NCI-H510A treated with DMSO at 0.1 percent for 48 hours (cell line): ENCODE results near the gene ZNF214.

ENCODE experiments used
- DNase-seq: peaks from one replicate; lab custom pipeline; 2025; lab: John Stamatoyannopoulos, UW

ZNF214 gene

GRCh38 chr11:7020183-7020917 lies at the start of gene ZNF214, which contains the start of gene NLRP14:
TSS of gene ZNF214 (minus strand) at chr11:7020346. CDS start at chr11:7002835, 17,511 bp downstream.
TSS of gene NLRP14 (plus strand) at chr11:7020479. CDS start at chr11:7038587, 18,108 bp downstream.
- peak; percentile 55 for DNase-seq

DNA sequence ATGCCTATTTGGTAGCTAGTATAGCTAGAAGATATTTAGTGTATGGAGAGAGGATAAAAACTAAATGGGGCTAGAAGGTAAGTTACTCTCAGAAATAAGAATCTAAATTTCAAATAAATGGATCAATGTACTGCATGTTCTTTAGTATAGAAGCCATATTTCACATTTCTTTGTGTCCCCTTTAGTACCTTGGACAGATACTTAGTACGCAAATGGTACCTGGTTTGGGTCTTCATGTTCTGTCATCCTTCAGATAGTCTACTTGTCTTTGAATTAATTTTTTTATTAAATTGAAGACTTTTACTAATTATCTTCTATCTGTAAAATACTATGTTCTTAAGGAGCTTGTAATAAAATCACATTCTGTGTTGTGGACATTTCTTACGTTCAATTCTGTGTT lies 42.4 kb upstream of the ZNF214 start:
- no peak for DNase-seq

DNA sequence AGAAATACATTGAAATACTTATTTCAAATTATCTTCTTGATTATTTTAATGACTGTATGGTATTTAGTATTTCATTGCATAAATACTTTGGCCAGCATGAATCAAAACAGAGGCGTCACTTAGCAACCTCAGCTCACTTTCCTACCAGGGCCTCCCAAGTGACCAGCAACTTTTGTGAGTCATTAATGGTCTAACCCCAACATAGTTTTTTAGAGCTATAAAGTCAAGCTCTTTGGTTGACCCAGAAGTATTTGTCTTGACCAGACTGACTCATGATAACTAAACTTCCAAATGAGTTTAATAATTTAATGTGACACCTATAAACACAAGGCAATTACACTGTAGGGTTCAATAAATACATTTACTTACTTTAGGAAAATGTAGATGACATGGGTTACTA lies 40.7 kb upstream of the ZNF214 start:
- DNase-seq = no peak

GRCh38 chr11:7057641-7058040 lies 37.5 kb upstream of the ZNF214 start:
- no peak for DNase-seq

DNA sequence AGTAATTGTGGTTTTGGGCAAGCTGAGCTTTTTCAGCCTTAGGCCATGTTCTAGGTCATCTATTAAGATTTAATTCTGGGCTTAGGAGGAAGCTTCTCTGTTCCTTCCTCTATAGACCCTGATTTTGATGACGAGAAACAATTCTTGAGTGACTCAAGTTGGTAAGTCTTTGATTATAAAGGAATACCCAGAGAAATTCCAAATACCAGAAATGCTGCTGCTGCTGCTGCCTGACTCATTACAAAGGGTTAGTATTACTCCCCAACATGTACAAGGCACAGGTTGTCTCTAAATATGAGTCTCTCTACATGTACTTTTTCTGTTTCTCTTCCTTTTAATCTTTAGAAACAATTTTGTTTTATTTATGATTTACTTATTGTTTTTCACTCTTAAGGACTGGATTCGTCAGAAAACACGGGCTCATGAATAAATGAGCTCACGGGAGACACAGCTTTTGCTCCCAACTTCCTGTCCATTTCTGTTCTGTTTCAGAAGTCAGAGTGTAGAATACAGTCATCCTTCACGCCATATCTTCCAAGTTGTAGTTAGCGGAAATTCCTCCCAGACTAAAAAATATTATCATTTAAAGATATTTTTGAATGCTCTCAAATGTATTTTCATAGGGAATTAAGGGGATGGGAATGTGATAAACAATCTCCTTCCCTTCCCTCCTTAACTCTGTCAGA lies 36.8 kb upstream of the ZNF214 start:
- DNase-seq = no peak

DNA sequence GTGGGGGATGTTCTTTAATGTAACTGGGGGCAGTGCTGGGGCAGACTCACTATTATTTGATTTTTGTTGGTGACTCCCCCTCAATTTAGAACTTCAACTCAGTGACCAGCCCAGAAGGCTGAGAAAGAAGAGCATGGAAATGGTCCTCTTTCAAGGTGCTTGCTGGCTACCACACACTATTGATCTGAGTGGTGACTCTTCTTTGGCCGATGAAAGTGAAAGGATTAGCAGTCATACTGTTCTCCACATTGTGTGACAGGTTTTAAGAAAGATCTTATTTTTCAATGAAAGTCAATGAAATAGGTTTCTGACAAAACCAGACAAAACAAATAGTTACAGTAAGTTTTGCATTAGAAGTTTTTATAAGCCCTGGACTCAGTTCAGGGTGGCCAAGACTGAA lies 30.0 kb upstream of the ZNF214 start:
- no peak for DNase-seq

- DNase-seq = no peak
Measured at GRCh38 chr11:7046474-7047175, 26.5 kb upstream of the ZNF214 start.

GRCh38 chr11:7034019-7034418 lies 13.9 kb upstream of the ZNF214 start:
- DNase-seq = no peak

DNA sequence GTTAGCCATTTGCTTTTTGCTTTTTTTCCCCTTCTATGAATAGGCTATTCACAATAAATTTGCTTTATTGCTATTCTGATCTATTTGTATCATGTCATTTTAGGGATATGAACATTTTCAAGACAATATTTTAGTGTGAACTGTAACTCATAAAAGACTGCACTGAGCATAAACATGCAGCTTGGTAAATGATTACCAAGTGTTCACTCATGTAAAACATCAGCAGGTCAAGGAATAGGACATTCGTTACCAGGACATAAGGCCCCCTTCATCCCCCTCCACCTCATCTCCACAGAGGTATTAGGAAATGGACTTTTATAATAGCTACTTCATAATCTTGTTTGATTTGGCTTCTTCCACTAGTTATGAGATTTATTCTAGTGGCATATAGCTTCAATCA lies 12.5 kb upstream of the ZNF214 start:
- DNase-seq = no peak

- no peak for DNase-seq
Measured at GRCh38 chr11:7031471-7031871, 11.3 kb upstream of the ZNF214 start.

GRCh38 chr11:7030836-7031235 lies 10.7 kb upstream of the ZNF214 start:
- no peak for DNase-seq

- no peak for DNase-seq
Measured at GRCh38 chr11:7028141-7028540, 8.0 kb upstream of the ZNF214 start.

DNA sequence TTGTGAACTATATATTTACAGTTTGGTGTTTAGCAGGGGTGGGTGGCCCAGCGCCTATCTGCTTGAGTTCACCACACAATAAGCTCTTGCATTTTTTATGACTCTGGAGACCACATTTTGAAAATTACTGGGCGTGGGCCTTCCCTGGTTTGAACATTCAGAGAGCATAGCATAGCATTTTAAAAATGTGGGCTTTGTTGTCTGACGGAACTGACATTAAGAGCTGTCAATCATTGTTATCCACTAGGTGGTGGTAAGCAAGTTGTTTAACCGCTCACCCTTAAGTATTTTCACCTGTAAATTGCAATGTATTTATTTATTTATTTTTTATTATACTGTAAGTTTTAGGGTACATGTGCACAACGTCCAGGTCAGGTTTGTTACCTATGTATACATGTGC lies 1.2 kb upstream of the ZNF214 start:
- DNase-seq = no peak

DNA sequence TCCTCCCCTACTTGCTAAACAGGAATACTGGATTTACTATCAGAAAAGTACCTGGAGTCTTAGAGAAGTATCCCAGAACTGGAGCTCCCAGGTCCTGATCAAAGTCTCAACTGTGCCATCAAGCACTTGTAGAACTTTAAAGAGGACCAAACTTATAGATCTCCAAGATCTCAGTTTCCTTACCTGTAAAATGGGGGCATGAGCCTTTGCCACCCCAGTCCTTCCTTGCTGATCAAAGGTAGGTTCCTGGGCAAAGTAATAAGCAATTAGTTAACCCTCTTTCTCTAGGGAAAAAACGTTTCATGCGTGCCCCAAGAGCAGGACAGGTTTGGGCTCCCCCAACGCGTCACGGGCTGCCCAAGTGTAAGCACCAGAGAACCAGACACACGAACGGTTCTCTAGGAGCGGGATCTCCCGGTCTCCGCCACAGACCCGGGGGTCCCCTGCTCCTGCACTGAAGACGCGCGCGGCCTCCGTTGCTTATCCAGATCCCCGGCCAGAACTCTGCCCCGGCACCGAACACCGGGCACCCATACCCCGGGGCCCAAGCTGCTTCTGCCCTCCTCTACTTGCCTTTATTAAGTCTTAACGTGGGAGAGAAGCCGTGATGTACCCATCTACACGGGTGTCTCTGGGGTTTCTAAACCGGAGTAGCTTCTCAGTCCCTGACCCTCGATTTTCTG lies 505 bp downstream of the ZNF214 start:
- peak; percentile 39 for DNase-seq

GRCh38 chr11:7016011-7016410 lies 4.1 kb downstream of the ZNF214 start:
- no peak for DNase-seq

- DNase-seq = no peak
Measured at GRCh38 chr11:7014118-7014517, 6.0 kb downstream of the ZNF214 start.

GRCh38 chr11:7004482-7004881 lies 15.7 kb downstream of the ZNF214 start:
- no peak for DNase-seq

- no peak for DNase-seq
Measured at GRCh38 chr11:6995703-6996102, 24.4 kb downstream of the ZNF214 start.

DNA sequence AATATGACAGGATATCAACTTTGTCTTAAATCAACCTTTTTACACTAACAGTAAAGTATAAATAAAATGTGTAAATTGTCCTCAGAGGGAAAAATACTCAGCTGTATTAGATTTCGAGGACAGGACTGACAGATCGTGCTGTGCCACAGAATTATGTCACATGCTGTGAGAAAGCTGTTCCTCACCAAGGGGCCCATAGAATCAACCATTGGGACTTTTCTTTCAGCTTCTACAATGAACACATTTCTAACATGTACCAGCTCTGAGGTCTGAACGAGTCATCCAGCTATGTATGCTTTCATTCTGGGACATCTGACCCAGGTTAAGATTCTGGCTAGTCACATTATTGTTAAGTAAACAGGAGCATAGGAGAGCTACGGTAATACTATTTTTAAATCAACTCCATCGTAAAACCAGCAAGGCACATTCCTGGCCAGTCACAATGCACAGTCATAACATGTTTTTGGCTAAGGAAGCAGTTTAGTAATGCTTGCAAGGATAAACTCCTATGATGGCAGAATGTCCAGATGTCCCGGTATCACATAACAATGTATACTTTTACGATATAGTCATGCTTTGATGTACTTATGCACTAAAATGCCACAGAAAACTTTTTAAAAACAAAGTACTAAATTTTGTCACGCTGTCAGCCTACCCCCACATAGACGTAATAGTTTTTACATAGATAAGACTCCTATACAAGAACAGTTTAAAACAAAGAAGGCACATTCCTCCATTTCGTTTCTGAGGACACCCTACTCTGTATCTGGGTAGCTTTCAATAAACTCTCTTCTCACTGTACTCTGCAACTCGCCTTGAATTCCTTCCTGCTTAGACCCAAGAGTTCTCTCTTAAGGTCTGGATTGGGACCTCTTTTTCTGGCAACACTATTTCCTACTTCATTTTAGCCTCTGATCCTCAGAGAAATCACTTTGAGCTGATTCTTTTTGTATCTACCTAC lies 27.4 kb downstream of the ZNF214 start:
- DNase-seq = no peak

- DNase-seq = no peak
Measured at GRCh38 chr11:6992026-6992425, 28.1 kb downstream of the ZNF214 start.

DNA sequence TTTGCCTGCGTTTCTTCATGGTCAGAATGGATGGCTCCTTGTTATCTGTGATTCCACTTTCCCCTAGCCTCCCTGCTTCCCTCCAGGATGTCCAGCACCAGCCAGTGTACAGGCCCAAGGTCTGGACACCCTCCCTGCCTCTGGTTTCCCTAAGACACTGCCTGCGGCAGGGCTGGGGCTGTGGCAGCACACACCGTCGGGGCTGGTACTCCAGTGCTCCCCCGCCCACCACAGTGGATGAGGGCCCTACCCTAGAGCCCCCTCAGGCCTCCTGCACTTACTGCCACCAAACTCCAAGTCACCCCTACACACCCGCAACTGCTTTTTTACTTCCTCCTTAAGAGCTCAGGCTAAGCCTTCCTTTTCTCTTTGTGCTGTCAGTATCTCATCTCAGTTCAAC lies 28.9 kb downstream of the ZNF214 start:
- no peak for DNase-seq
